GM23338 (cell line): Measurements from ENCODE around the gene NSUN3. TPM values are rescaled to one million over a fixed set of nuclear protein-coding genes. Genes with fewer than 3 reads are reported as not detected.

Experiments used
- ATAC-seq: fragments of 200-7000 bp; cut with Tn5 transposase; 3 replicates; pipeline ENCODE4 v1.9.1; 2020
- DNase-seq: peaks from one replicate; pipeline ENCODE4 v3.0.0-alpha.2; 2015; ENCODE audit warnings: low spot score
- H2AFZ ChIP-seq: fragments of 200-600 bp; sonication (generic); 2 replicates; pipeline ENCODE4 v1.8.0; 2016; ENCODE audit warnings: antibody characterized with exemption, mild to moderate bottlenecking, moderate library complexity
- H3F3A ChIP-seq: fragments of 200-600 bp; sonication (generic); replicated peaks from 2 replicates; pipeline ENCODE4 v1.8.0; 2017; ENCODE audit warnings: antibody characterized with exemption, mixed run types, low read depth
- H3K27ac ChIP-seq: fragments of 200-600 bp; sonication (generic); 2 replicates; pipeline ENCODE4 v1.6.1; 2016; ENCODE audit warnings: low read depth
- H3K27me3 ChIP-seq: fragments of 200-600 bp; sonication (generic); 2 replicates; pipeline ENCODE4 v1.8.0; 2016; ENCODE audit warnings: mild to moderate bottlenecking, mixed run types, moderate library complexity; ENCODE audit not compliant: insufficient read depth
- H3K36me3 ChIP-seq: fragments of 200-600 bp; sonication (generic); 2 replicates; pipeline ENCODE4 v1.8.0; 2016; ENCODE audit warnings: mild to moderate bottlenecking; ENCODE audit not compliant: insufficient read depth
- H3K4me1 ChIP-seq: fragments of 200-600 bp; sonication (generic); 2 replicates; pipeline ENCODE4 v1.8.0; 2016; ENCODE audit warnings: mild to moderate bottlenecking, moderate library complexity; ENCODE audit not compliant: insufficient read depth
- H3K4me2 ChIP-seq: fragments of 200-600 bp; sonication (generic); 2 replicates; pipeline ENCODE4 v1.7.1; 2017; ENCODE audit warnings: mixed run types
- H3K4me3 ChIP-seq: fragments of 200-600 bp; sonication (generic); 2 replicates; pipeline ENCODE4 v1.6.1; 2016; ENCODE audit warnings: mixed run types
- H3K79me2 ChIP-seq: fragments of 200-600 bp; sonication (generic); replicated peaks from 2 replicates; pipeline ENCODE4 v1.8.0; 2017; ENCODE audit warnings: mild to moderate bottlenecking; ENCODE audit not compliant: insufficient read depth
- H3K9me2 ChIP-seq: fragments of 200-600 bp; sonication (generic); 2 replicates; pipeline ENCODE4 v1.8.0; 2017; ENCODE audit not compliant: insufficient read depth
- H4K20me1 ChIP-seq: fragments of 200-600 bp; sonication (generic); replicated peaks from 2 replicates; pipeline ENCODE4 v1.8.0; 2017; ENCODE audit warnings: mild to moderate bottlenecking; ENCODE audit not compliant: insufficient read depth
- H3K27ac Mint-ChIP-seq: 2 replicates; pipeline ENCODE4 v1.8.0; 2020; ENCODE audit warnings: inconsistent platforms, mild to moderate bottlenecking, moderate library complexity, mixed read lengths
- H3K27me3 Mint-ChIP-seq: 3 replicates; pipeline ENCODE4 v1.8.0; 2022; ENCODE audit warnings: low read depth, mild to moderate bottlenecking, moderate library complexity, mixed read lengths, inconsistent platforms; ENCODE audit not compliant: insufficient read depth, poor library complexity
- H3K36me3 Mint-ChIP-seq: 3 replicates; pipeline ENCODE4 v1.8.0; 2021; ENCODE audit warnings: low read depth, mild to moderate bottlenecking, inconsistent platforms, moderate library complexity, mixed read lengths
- H3K4me1 Mint-ChIP-seq: 3 replicates; pipeline ENCODE4 v1.8.0; 2020; ENCODE audit warnings: mild to moderate bottlenecking, inconsistent platforms, mixed read lengths
- H3K4me3 Mint-ChIP-seq: 3 replicates; pipeline ENCODE4 v1.8.0; 2021; ENCODE audit warnings: moderate library complexity, mild to moderate bottlenecking, inconsistent platforms, mixed read lengths
- H3K9me3 Mint-ChIP-seq: 3 replicates; pipeline ENCODE4 v1.8.0; 2020; ENCODE audit warnings: moderate library complexity, mild to moderate bottlenecking, inconsistent platforms, mixed read lengths
- CREB1 ChIP-seq: fragments of 250-450 bp; sonication (Bioruptor Pico); IDR thresholded peaks from 2 replicates; pipeline ENCODE4 v1.5.0; 2020; ENCODE audit warnings: low read depth, mild to moderate bottlenecking, moderate library complexity
- CTCF ChIP-seq, 2 experiments: fragments of 200-600 bp in 1 of 2; sonication (generic) in 1 of 2; conservative IDR thresholded peaks; 2 replicates each; pipeline versions ENCODE4 v1.5.1 to v1.6.1; 2016 to 2017; ENCODE audit warnings: antibody characterized with exemption in 2 of 2, low read depth in 2 of 2, mild to moderate bottlenecking in 2 of 2, moderate library complexity in 1 of 2
- EZH2 ChIP-seq: fragments of 200-600 bp; sonication (generic); IDR thresholded peaks from one replicate; pipeline ENCODE4 v1.8.0; 2017; ENCODE audit warnings: antibody characterized with exemption, mild to moderate bottlenecking, low read depth; ENCODE audit not compliant: unreplicated experiment
- EZH2phosphoT487 ChIP-seq: fragments of 200-600 bp; sonication (generic); IDR thresholded peaks from one replicate; pipeline ENCODE4 v1.8.1; 2018; ENCODE audit warnings: antibody characterized with exemption; ENCODE audit not compliant: unreplicated experiment
- JUNB ChIP-seq: IDR thresholded peaks from one replicate; pipeline ENCODE4 v1.6.1; 2016; ENCODE audit warnings: antibody characterized with exemption; ENCODE audit not compliant: unreplicated experiment
- NANOG ChIP-seq: IDR thresholded peaks from 2 replicates; pipeline ENCODE4 v1.6.1; 2016; ENCODE audit warnings: antibody characterized with exemption, borderline replicate concordance
- STAT1 ChIP-seq: IDR thresholded peaks from one replicate; pipeline ENCODE4 v1.6.1; 2016; ENCODE audit warnings: antibody characterized with exemption; ENCODE audit not compliant: unreplicated experiment
- ZNF114 ChIP-seq: fragments of 250-450 bp; sonication (Bioruptor Pico); IDR thresholded peaks from 2 replicates; pipeline ENCODE4 v1.5.0; 2020; ENCODE audit warnings: mild to moderate bottlenecking, moderate library complexity
- ZNF462 ChIP-seq: fragments of 250-450 bp; sonication (Bioruptor Pico); IDR thresholded peaks from 2 replicates; pipeline ENCODE4 v1.5.0; 2020; ENCODE audit warnings: mild to moderate bottlenecking, moderate library complexity
- polyA plus RNA-seq: library from polyadenylated mRNA; unstranded; fragments of >200 nt; fragmentation: Nextera tagmentation; extraction: Ambion mirVana; gene quantifications from 2 replicates; pipeline ENCODE4 v1.2.1, GENCODE V29; 2016
- total RNA-seq: library from RNA; depleted of rRNA; stranded (reverse); fragments of >200 nt; shearing (Covaris generic); gene quantifications from 2 replicates; pipeline ENCODE4 v1.2.3, GENCODE V29; 2014

The NSUN3 gene
- total and polyA plus RNA-seq, 2 experiments from 2014 or later, result 5.4 to 10.6 TPM

- no peaks in the 10 kb centered on the region for H4K20me1 ChIP-seq
- TF ChIP-seq NANOG (no peak), ZNF114 (CRISPR knock-in tag) (no peak)
- no peaks in the 10 kb centered on the region for H3K27me3 ChIP-seq
- Mint-ChIP-seq H3K27ac (no peak overlapping the region), H3K4me1 (peaks cover 2% of the 10 kb centered on the region; the same call in 1 of the 3 replicates), H3K4me3 (no peak overlapping the region), H3K9me3 (no peaks in the 10 kb centered on the region; the same call in 2 of the 3 replicates), H3K36me3 (peaks cover 8% of the 10 kb centered on the region), H3K27me3 (peaks cover 6% of the 10 kb centered on the region)
- no peak overlapping the region for H3K4me3 ChIP-seq
- no peak for DNase-seq
- no peaks in the 10 kb centered on the region for H3F3A ChIP-seq
- no peak overlapping the region for H2AFZ ChIP-seq
- no peaks in the 10 kb centered on the region for H3K9me2 ChIP-seq
- no peaks in the 10 kb centered on the region for H3K36me3 ChIP-seq
- no peaks in the 10 kb centered on the region for H3K4me1 ChIP-seq
- no peak overlapping the region for H3K4me2 ChIP-seq
- no peak for ATAC-seq
- peaks cover 10% of the 10 kb centered on the region; the same call in 1 of the 2 replicates for H3K79me2 ChIP-seq
- H3K27ac ChIP-seq, result no peak overlapping the region
Observed at GRCh38 chr3:94066506-94067500, 3.9 kb downstream of the NSUN3 start.

- Histone ChIP-seq H3K79me2 (peaks cover 8% of the 10 kb centered on the region; the same call in 1 of the 2 replicates), H3K4me1 (no peaks in the 10 kb centered on the region), H3K27me3 (no peaks in the 10 kb centered on the region), H4K20me1 (no peaks in the 10 kb centered on the region), H3K27ac (no peak overlapping the region), H3K4me3 (no peak overlapping the region), H3K36me3 (no peaks in the 10 kb centered on the region), H2AFZ (no peak overlapping the region), H3F3A (no peaks in the 10 kb centered on the region), H3K4me2 (no peak overlapping the region), H3K9me2 (no peaks in the 10 kb centered on the region)
- no peak for TF ChIP-seq STAT1
- TF ChIP-seq EZH2, result no peak
- TF ChIP-seq JUNB, result no peak
- no peak for TF ChIP-seq CREB1 (CRISPR knock-in tag)
- TF ChIP-seq ZNF462, result no peak
- peak in 1 of 2 experiments; percentile 81; a peak in 3 of 4 replicates for TF ChIP-seq CTCF (conservative IDR thresholded peaks at IDR 0.05; ENCODE audit: low read depth in 2 of 2)
- no peak for TF ChIP-seq EZH2phosphoT487
- no peaks in the 10 kb centered on the region for H3K4me1 Mint-ChIP-seq
- H3K36me3 Mint-ChIP-seq, result peaks cover 22% of the 10 kb centered on the region
- peak; percentile 42 for DNase-seq
- H3K9me3 Mint-ChIP-seq, result no peaks in the 10 kb centered on the region
- no peak overlapping the region for H3K4me3 Mint-ChIP-seq
- no peak for ATAC-seq
- no peaks in the 10 kb centered on the region for H3K27me3 Mint-ChIP-seq
- no peak overlapping the region for H3K27ac Mint-ChIP-seq
Observed at GRCh38 chr3:94069194-94069813, 6.4 kb downstream of the NSUN3 start.
